Large intestine (tissue), 3 donors: ENCODE results near the gene TMEM147. TPM values are rescaled to one million over a fixed set of nuclear protein-coding genes. Genes with fewer than 3 reads are reported as not detected.
A peak's percentile ranks its signal among the peaks of the same experiment; 100 is the strongest.

Source experiments
- DNase-seq, 2 donors: peaks; one replicate each; pipeline versions ENCODE4 v3.0.0 to v3.0.0-alpha.2; 2013
- H3K27ac ChIP-seq: one replicate; pipeline ENCODE4 v1.5.1; 2013; ENCODE audit warnings: low read length
- H3K27me3 ChIP-seq: 2 replicates; pipeline ENCODE4 v1.6.1; 2013; ENCODE audit warnings: low read length; ENCODE audit not compliant: control insufficient read depth, insufficient read depth
- H3K36me3 ChIP-seq: 2 replicates; pipeline ENCODE4 v1.6.1; 2013; ENCODE audit warnings: low read length; ENCODE audit not compliant: control insufficient read depth, insufficient read depth
- H3K4me1 ChIP-seq: one replicate; pipeline ENCODE4 v1.6.1; 2013; ENCODE audit warnings: low read length; ENCODE audit not compliant: control insufficient read depth, insufficient read depth
- H3K4me3 ChIP-seq: one replicate; pipeline ENCODE4 v1.5.1; 2013; ENCODE audit warnings: low read length
- H3K9me3 ChIP-seq: one replicate; pipeline ENCODE4 v1.6.1; 2013; ENCODE audit warnings: mild to moderate bottlenecking, low read depth, low read length, moderate library complexity; ENCODE audit not compliant: control insufficient read depth
- WGBS: methylation state at CpG from one replicate; pipeline ENCODE4 v1.1.5; 2013; ENCODE audit warnings: low lambda C conversion rate; ENCODE audit not compliant: insufficient coverage; 5-methylcytosine and 5-hydroxymethylcytosine counted together
- polyA plus RNA-seq: library from polyadenylated mRNA; unstranded; fragments of 120-200 nt; gene quantifications from one replicate; pipeline ENCODE4 v1.2.1, GENCODE V29; 2013

The TMEM147 gene
- polyA plus RNA-seq, 1 donor = 89.6 TPM

DNA sequence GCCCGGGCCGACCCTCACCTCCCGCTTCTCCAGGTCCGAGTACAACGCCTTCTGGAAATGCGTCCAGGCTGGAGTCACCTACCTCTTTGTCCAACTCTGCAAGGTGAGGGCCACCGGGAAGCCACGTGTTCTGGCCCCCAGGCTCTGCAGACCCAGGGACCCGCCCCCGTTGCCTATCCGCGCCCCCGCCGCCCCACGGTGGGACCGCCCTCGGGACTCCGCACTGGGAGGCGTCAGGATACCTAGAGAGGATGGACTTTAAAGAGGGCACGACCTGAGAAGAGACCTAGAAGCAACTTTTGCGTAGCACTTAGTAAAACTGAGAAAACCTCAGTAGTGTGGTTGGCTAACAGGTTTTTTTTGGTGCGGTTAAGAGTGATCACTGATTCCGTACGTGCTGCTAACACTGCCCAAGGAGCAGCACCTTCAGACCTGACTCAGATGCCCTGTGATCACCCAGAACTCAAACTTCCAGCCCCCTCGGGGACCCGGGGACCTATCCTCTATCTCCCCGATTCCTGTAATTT is 492 bp downstream of the TMEM147 start:
- H3K4me3 ChIP-seq = peak overlapping the region; percentile 91
- H3K4me1 ChIP-seq = peaks cover 12% of the 10 kb centered on the region
- WGBS = no CpG with 5 or more reads among the region's 27 CpGs
- no peaks in the 10 kb centered on the region for H3K27me3 ChIP-seq
- H3K9me3 ChIP-seq = no peaks in the 10 kb centered on the region
- peaks cover 10% of the 10 kb centered on the region for H3K36me3 ChIP-seq
- H3K27ac ChIP-seq = no peak overlapping the region
- DNase-seq = no peak

DNA sequence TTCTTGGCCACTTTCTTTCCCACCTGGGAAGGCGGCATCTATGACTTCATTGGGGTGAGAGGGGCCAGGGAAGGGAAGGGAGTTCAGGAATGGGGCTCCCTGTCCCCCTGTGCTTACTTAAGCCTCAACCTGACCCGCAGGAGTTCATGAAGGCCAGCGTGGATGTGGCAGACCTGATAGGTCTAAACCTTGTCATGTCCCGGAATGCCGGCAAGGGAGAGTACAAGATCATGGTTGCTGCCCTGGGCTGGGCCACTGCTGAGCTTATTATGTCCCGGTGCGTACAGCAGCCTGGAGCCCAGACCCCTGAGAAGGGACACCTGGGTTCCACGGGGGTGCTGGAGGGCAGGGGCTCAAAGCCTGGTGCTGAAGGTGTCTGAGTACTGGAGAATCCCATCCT is 1.1 kb downstream of the TMEM147 start:
- Histone ChIP-seq H3K36me3 (peaks cover 10% of the 10 kb centered on the region), H3K27me3 (no peaks in the 10 kb centered on the region), H3K9me3 (no peaks in the 10 kb centered on the region), H3K4me1 (peaks cover 12% of the 10 kb centered on the region), H3K27ac (no peak overlapping the region), H3K4me3 (peak overlapping the region; percentile 91)
- no CpG with 5 or more reads among the region's 8 CpGs for WGBS
- DNase-seq = no peak

DNA sequence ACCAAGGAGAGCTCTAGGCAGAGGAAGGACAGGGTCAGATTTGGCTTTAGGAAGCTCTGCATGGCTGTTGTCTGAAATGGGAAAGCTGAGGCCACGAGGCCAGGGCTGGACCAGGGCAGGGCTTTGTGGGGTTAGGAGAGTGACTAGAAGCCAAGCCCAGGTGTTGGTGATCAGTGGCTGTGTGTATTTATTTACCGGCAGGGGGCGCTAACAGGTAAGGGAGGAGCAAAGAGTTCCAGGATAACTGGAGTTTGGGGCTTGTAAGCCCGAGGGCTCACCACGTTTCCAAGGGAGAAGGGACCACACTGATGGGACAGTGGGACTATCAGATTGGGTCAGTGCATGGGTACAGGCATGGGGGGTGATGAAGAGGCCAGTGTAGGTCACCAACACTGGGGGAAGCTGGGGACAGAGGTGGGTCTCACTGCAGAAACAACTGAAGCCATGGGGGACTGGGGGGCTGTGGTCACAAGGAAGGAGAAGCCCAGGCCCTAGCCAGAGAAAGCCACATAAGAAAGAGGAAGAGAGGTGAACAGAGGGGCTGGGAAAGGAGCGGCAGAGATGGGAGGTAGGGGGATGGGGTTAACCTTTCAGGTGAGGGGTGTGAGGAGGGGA is 3.9 kb downstream of the TMEM147 start:
- Histone ChIP-seq H3K36me3 (peaks cover 10% of the 10 kb centered on the region), H3K4me1 (peaks cover 9% of the 10 kb centered on the region), H3K27me3 (peaks cover 2% of the 10 kb centered on the region), H3K27ac (no peak overlapping the region), H3K9me3 (no peaks in the 10 kb centered on the region), H3K4me3 (no peak overlapping the region)
- WGBS = no CpG with 5 or more reads among the region's 6 CpGs
- DNase-seq = peak in 1 of 2 donors; percentile 46

DNA sequence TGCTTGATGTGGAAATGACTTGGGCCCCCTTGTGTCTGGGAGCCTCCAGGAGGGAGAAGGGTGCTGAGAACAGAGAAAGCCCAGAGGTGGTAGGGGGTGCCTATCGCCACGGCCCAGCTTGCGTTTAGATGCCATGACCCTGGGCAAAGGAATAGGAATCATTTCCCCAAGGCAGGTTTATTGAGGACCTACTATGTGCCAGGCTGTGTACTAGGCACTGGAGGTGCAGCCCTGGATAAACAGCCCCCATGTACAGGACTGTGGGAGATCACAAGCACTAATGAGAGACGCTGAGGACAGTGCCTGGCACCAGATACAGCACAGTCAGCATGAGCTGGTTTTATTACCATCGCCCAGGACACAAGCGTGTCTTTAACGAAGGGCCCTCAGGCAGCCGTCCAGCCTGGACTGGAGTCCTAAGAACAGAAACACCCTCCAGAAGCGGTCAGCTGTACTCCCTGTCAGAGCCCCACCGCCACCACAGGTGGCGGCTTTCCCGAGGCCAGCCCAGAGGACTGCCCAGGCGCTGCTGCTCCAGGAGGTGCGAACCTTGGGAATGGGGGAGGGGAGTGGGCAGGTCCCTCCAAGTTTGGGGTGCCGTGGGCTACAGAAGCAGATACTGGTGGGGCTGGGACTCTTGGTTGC is 4.6 kb downstream of the TMEM147 start:
- Histone ChIP-seq H3K27me3 (peaks cover 3% of the 10 kb centered on the region), H3K36me3 (peaks cover 10% of the 10 kb centered on the region), H3K27ac (no peak overlapping the region), H3K4me3 (no peak overlapping the region), H3K9me3 (no peaks in the 10 kb centered on the region), H3K4me1 (peaks cover 4% of the 10 kb centered on the region)
- DNase-seq = no peak
- whole genome bisulfite sequencing = no CpG with 5 or more reads among the region's 15 CpGs

DNA sequence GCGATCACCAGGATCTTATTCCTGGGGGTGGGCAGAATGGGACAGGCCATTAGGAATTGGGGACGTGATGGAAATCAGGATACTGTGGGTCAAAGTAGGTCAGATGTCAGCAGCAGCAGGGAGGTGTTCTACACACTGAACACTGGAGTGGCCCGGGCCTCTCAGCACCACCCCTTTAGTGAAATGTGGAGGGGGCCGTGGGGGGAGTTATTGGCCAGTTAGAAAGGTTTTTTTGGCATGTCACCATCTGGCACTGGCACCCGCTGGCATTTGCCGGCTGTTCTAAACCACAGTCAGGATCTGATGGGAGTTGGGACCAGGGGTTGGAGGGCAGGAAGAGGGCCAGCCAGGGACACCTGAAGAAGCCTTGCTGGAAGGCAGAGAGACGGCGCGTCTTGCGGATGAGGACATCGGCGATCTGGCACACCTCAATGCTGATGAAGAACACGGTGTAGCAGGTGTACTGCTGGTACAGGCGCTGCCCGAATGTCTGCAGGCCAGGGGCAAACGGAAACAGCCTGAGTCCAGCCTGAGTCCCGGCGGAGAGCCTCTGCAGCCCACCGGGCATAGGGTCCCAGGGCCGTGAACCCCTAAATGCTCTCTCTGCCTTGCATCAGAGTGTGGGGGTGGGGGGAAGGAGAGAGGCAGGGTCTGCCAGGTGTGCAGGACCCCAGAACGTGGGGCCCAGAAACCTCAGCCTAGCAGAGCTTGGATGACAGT is 5.8 kb downstream of the TMEM147 start:
- WGBS = no CpG with 5 or more reads among the region's 21 CpGs
- Histone ChIP-seq H3K36me3 (peaks cover 10% of the 10 kb centered on the region), H3K27ac (no peak overlapping the region), H3K4me1 (peaks cover 4% of the 10 kb centered on the region), H3K27me3 (peaks cover 10% of the 10 kb centered on the region), H3K4me3 (no peak overlapping the region), H3K9me3 (no peaks in the 10 kb centered on the region)
- DNase-seq = no peak

DNA sequence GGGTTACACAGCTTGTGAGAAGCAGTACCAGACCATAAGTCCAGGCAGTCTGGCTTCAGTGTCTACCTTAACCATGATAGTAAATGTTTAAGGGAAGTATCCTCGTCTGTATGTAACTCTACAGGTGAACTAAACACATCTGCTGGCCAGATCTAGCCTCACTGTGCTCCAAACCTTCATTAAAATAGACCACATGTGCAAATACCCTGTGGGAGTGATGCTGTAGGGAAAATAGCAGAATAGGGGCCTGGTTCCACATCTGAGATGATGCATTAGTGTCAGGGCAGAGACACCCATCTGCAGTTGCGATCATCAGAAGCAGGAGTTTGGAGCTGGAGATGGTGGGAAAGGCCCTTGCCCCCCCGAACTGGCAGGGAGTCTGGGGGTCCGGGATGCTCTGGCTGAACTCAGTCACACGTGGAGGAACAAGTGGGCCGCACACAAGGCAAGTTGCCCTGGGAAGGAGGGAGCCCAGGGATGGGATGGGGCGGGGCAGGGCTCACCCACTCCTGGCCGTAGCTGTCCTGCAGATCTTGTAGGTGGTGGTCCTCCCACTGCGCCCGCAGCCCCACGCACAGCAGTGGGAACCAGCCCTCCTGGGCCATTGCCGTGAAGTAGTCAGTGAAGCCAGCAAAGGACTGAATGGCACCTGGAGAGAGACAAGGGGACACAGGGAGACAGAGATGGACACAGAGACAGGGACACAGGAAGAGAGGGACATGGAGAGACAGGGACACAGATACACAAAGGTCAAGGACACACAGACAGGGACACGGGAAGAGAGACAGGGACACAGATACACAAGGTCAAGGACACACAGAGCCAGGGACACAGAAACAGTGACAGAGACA is 7.3 kb downstream of the TMEM147 start:
- no peaks in the 10 kb centered on the region for H3K4me1 ChIP-seq
- H3K27me3 ChIP-seq = peaks cover 25% of the 10 kb centered on the region
- no peak overlapping the region for H3K4me3 ChIP-seq
- no peak overlapping the region for H3K27ac ChIP-seq
- no peak for DNase-seq
- no CpG with 5 or more reads among the region's 13 CpGs for WGBS
- H3K36me3 ChIP-seq = peaks cover 2% of the 10 kb centered on the region
- H3K9me3 ChIP-seq = no peaks in the 10 kb centered on the region

DNA sequence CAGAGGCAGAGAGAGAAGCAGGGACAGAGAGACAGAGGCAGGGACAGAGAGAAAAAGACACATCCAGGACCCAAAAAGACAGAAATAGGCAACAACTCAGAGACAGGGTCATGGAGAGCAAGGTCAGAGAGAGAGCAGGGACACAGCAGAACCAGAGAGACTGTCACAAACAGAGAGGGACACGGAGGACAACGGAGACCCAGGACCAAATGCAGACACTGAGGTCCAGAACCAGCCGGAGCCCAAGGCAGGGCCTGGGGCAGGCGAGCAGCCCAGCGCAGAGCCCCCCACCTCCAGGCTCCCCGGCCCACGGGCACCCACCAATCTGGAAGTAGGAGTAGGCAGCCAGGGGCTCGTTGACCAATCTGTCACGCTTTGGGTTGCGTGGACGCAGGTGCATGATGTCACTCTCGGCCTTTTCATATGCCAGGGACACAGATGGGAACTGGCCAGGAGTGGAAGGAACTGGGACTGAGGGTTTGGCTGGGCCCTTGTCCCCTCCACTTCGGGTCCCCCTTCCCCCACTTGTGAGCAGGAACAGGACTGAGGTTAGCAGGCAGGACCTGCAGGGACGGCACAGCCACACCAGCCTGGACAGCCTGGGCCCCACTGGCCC is 8.1 kb downstream of the TMEM147 start:
- peaks cover 6% of the 10 kb centered on the region for H3K9me3 ChIP-seq
- peaks cover 32% of the 10 kb centered on the region for H3K27me3 ChIP-seq
- DNase-seq = no peak
- no CpG with 5 or more reads among the region's 14 CpGs for WGBS
- no peak overlapping the region for H3K4me3 ChIP-seq
- no peak overlapping the region for H3K27ac ChIP-seq
- no peaks in the 10 kb centered on the region for H3K36me3 ChIP-seq
- no peaks in the 10 kb centered on the region for H3K4me1 ChIP-seq

DNA sequence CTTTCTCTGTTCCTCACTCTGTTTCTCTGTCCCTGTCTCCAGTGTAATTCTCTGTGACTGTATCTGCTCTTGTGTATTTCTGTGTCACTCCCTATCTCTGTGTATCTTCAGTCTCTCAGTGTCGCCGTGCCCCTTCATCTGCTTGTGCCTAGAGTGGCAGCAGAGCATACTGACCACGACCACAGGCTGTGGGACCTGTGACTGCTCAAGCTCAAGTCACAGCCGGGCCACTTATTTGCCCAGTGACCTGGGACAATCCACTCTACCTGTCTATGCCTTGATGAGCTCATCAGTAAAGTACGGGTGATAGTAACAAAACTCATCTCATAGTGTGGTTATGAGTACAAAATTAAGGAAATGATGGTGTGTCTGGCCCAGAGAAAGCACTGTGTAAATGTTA is 8.7 kb downstream of the TMEM147 start:
- Histone ChIP-seq H3K27ac (no peak overlapping the region), H3K27me3 (peaks cover 38% of the 10 kb centered on the region), H3K4me1 (no peaks in the 10 kb centered on the region), H3K4me3 (no peak overlapping the region), H3K9me3 (peaks cover 8% of the 10 kb centered on the region), H3K36me3 (no peaks in the 10 kb centered on the region)
- no peak for DNase-seq
- no CpG with 5 or more reads among the region's 5 CpGs for WGBS

DNA sequence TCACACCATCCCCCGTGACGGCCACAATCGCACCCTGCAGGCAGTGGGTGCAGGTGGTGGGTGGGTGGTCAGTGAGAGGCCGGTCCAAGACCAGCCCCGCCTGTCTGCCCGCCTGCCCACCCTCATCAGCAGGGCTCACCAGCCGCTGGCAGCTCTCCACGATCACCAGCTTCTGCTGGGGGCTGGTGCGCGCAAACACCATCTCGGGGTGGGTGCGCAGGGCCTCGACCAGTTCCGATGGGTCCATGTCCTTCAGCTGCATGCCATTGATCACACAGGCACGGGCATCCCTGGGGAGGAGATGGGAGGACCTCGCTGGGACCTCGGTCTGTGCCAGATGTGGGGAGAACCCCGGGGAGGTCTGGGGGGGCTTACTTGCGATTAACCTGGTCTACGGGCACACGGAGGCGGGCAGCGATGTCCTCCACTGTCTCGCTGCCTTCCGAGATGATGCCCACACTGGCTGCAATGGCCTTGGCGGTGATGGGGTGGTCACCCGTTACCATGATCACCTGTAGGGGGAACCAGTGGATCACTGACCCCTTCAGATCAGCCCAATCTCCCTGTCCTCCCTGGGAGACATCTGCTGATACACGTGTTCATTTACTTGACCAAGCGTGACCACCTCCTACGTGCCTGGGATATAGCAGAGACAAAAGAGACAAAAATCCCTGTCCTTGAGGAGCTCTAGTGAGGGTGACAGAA is 10.0 kb downstream of the TMEM147 start:
- Histone ChIP-seq H3K27me3 (peaks cover 49% of the 10 kb centered on the region), H3K27ac (no peak overlapping the region), H3K4me1 (no peaks in the 10 kb centered on the region), H3K9me3 (peaks cover 8% of the 10 kb centered on the region), H3K36me3 (no peaks in the 10 kb centered on the region), H3K4me3 (no peak overlapping the region)
- 19% methylated on average over 3 of the region's 30 CpGs for WGBS
- DNase-seq = no peak
